ENCODE data around the gene EFNA2. TPM values are rescaled to one million over a fixed set of nuclear protein-coding genes. Genes with fewer than 3 reads are reported as not detected.

Gene EFNA2
- total RNA-seq, 1 donor from 2014 or later, result not detected

GRCh38 chr19:1336079-1336684 lies 50.5 kb downstream of the EFNA2 start:
- Mint-ChIP-seq H3K4me1 (peaks cover 6% of the 10 kb centered on the region), H3K27me3 (no peaks in the 10 kb centered on the region), H3K4me3 (peak overlapping the region; percentile 61), H3K27ac (peak overlapping the region; percentile 46), H3K36me3 (ENCODE audit: low read depth) (no peaks in the 10 kb centered on the region), H3K9me3 (no peaks in the 10 kb centered on the region)
- intact Hi-C loops (cut with micrococcal nuclease), result no loop called here
- ATAC-seq (ENCODE audit: low read depth) (peak; percentile 61), DNase-seq (no peak)
- TF ChIP-seq CTCF (IDR thresholded peaks at IDR 0.05), result no peak
- CTCF ChIA-PET, result no interaction called here
- POLR2A ChIA-PET, result interaction anchor here (0.7 to 1.0 kb wide), 2 partner anchors 37 to 60 kb away, joined by 3 to 4 read pairs; partner anchors contain the start of gene FAM174C

- intact Hi-C loops (cut with micrococcal nuclease), result no loop called here
- H3K27me3 Mint-ChIP-seq, result no peaks in the 10 kb centered on the region
- DNase-seq (no peak), ATAC-seq (ENCODE audit: low read depth) (no peak)
- H3K4me1 Mint-ChIP-seq, result peaks cover 20% of the 10 kb centered on the region
- ChIA-PET CTCF (no interaction called here), POLR2A (interaction anchor here (1.0 kb wide), 1 partner anchor 13 kb away, joined by 3 read pairs; no protein-coding TSS in a partner anchor)
- H3K9me3 Mint-ChIP-seq, result no peaks in the 10 kb centered on the region
- no peak overlapping the region for H3K27ac Mint-ChIP-seq
- no peak for TF ChIP-seq CTCF (IDR thresholded peaks at IDR 0.05)
- no peaks in the 10 kb centered on the region for H3K36me3 Mint-ChIP-seq (ENCODE audit: low read depth)
- H3K4me3 Mint-ChIP-seq, result no peak overlapping the region
Observed at GRCh38 chr19:1340681-1341469, 55.2 kb downstream of the EFNA2 start.

- ATAC-seq (ENCODE audit: low read depth), result no peak
- Mint-ChIP-seq H3K27me3 (no peaks in the 10 kb centered on the region), H3K4me3 (no peak overlapping the region), H3K4me1 (peaks cover 18% of the 10 kb centered on the region), H3K9me3 (no peaks in the 10 kb centered on the region), H3K27ac (no peak overlapping the region), H3K36me3 (ENCODE audit: low read depth) (no peaks in the 10 kb centered on the region)
- no peak for DNase-seq
- CTCF ChIA-PET, result no interaction called here
- POLR2A ChIA-PET, result no interaction called here
- intact Hi-C loops (cut with micrococcal nuclease), result no loop called here
- no peak for TF ChIP-seq CTCF (IDR thresholded peaks at IDR 0.05)
Observed at GRCh38 chr19:1343041-1343440, 57.4 kb downstream of the EFNA2 start.

DNA sequence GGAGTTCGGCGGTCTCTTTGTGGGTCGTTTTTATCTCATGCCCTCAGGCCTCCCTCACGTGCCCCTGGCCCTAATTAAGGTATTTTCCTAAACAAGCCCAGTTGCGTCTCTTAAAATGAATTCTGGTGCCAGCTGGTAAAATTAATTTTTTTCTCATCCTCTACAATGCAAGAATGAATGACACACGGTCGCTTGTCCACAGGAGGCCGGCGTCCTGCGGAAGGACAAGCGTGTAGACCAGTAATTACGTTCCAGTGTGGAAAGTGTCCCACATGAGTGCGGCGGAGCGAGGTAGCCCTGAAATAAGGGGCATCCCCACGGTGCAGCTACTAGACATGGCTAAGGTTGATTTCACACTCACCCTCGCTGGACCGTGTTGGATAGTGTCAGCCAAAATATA lies 63.5 kb downstream of the EFNA2 start:
- no peak for TF ChIP-seq CTCF (IDR thresholded peaks at IDR 0.05)
- H3K4me1 Mint-ChIP-seq, result peaks cover 17% of the 10 kb centered on the region
- DNase-seq (no peak), ATAC-seq (ENCODE audit: low read depth) (no peak)
- H3K4me3 Mint-ChIP-seq, result no peak overlapping the region
- intact Hi-C loops (cut with micrococcal nuclease), result no loop called here
- no peaks in the 10 kb centered on the region for H3K9me3 Mint-ChIP-seq
- no peaks in the 10 kb centered on the region for H3K36me3 Mint-ChIP-seq (ENCODE audit: low read depth)
- ChIA-PET POLR2A (interaction anchor here (1.1 kb wide), 1 partner anchor 70 kb away, joined by 3 read pairs; no protein-coding TSS in a partner anchor), CTCF (no interaction called here)
- no peaks in the 10 kb centered on the region for H3K27me3 Mint-ChIP-seq
- H3K27ac Mint-ChIP-seq, result no peak overlapping the region

- Mint-ChIP-seq H3K27me3 (no peaks in the 10 kb centered on the region), H3K36me3 (ENCODE audit: low read depth) (peaks cover 2% of the 10 kb centered on the region), H3K27ac (no peak overlapping the region), H3K4me1 (peaks cover 11% of the 10 kb centered on the region), H3K9me3 (no peaks in the 10 kb centered on the region), H3K4me3 (no peak overlapping the region)
- ATAC-seq (ENCODE audit: low read depth) (no peak), DNase-seq (no peak)
- intact Hi-C loops (cut with micrococcal nuclease), result loop anchor here (5.0 kb wide), 1 partner anchor 56 kb away; the partner anchor contains the start of gene DAZAP1
- TF ChIP-seq CTCF (IDR thresholded peaks at IDR 0.05), result no peak
- ChIA-PET POLR2A (no interaction called here), CTCF (no interaction called here)
Observed at GRCh38 chr19:1350867-1351266, 65.2 kb downstream of the EFNA2 start.
